IMR-90 (cell line): ENCODE measurements around the gene PPM1L.

Experiments used
- CEBPB ChIP-seq: IDR thresholded peaks from 2 replicates; pipeline ENCODE4 v1.6.1; 2012; ENCODE audit warnings: low read depth, low read length, improper control_type of control experiment
- CTCF ChIP-seq: conservative IDR thresholded peaks from 2 replicates; pipeline ENCODE4 v1.5.1; 2012; ENCODE audit warnings: mild to moderate bottlenecking, low read depth, low read length, improper control_type of control experiment
- ELK1 ChIP-seq: fragments of 150-350 bp; IDR thresholded peaks from 2 replicates; pipeline ENCODE4 v1.6.1; 2016; ENCODE audit warnings: low read depth, mild to moderate bottlenecking, low read length, moderate library complexity, borderline replicate concordance
- MAFK ChIP-seq: IDR thresholded peaks from 2 replicates; pipeline ENCODE4 v1.6.1; 2012; ENCODE audit warnings: low read depth, low read length, improper control_type of control experiment
- MXI1 ChIP-seq: IDR thresholded peaks from 2 replicates; pipeline ENCODE4 v1.6.1; 2012; ENCODE audit warnings: low read depth, mild to moderate bottlenecking, low read length, moderate library complexity, borderline replicate concordance
- POLR2A ChIP-seq: IDR thresholded peaks from 2 replicates; pipeline ENCODE4 v1.6.1; 2012; ENCODE audit warnings: mild to moderate bottlenecking, low read depth, low read length
- RAD21 ChIP-seq: IDR thresholded peaks from 2 replicates; pipeline ENCODE4 v1.6.1; 2012; ENCODE audit warnings: low read length, improper control_type of control experiment
- SMC3 ChIP-seq: fragments of 150-350 bp; IDR thresholded peaks from 2 replicates; pipeline ENCODE4 v1.6.1; 2016; ENCODE audit warnings: low read depth, mild to moderate bottlenecking, antibody characterized with exemption, low read length, moderate library complexity

DNA sequence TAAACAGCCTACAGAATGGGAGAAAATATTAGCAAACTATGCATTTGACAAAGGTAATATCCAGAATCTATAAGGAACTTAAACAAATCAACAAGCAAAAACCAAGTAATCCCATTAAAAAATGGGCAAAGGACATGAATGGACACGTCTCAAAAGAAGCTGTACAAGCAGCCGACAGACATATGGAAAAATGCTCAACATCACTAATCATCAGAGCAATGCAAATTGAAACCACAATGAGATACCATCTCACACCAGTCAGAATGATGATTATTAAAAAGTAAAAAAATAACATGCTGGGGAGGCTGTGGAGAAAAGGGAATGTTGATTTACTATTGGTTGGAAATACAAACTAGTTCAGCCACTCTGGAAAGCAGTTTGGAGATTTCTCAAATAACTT, 30.7 kb upstream of the PPM1L start:
- TF ChIP-seq CTCF (no peak), POLR2A (no peak), SMC3 (no peak), ELK1 (no peak), RAD21 (no peak), MXI1 (no peak), CEBPB (no peak), MAFK (no peak)
